HEK293T (cell line): ENCODE data around the gene ANO10.

ENCODE experiments used
- CTCF ChIA-PET: fragments of 350-600 bp; formaldehyde crosslinking; extraction: SDS; loops from one replicate; lab custom pipeline; 2021; ENCODE audit warnings: antibody characterized with exemption, inconsistent platforms; lab: Yijun Ruan, JAX
- POLR2A ChIA-PET: fragments of 350-600 bp; formaldehyde crosslinking; extraction: SDS; loops from one replicate; lab custom pipeline; 2020; ENCODE audit warnings: antibody characterized with exemption, inconsistent platforms; lab: Yijun Ruan, JAX
- DNase-seq: peaks from one replicate; pipeline ENCODE4 v3.0.0; 2012; ENCODE audit warnings: mixed read lengths; ENCODE audit errors: extremely low spot score
- ARNT ChIP-seq: fragments of 450-650 bp; IDR thresholded peaks from 2 replicates; pipeline ENCODE4 v1.6.1; 2017; ENCODE audit warnings: mild to moderate bottlenecking
- BHLHE40 ChIP-seq: fragments of 450-650 bp; IDR thresholded peaks from 2 replicates; pipeline ENCODE4 v1.6.1; 2016; ENCODE audit warnings: mild to moderate bottlenecking, moderate library complexity, borderline replicate concordance
- CTBP1 ChIP-seq: fragments of 450-650 bp; IDR thresholded peaks from 2 replicates; pipeline ENCODE4 v1.6.1; 2016; ENCODE audit warnings: borderline replicate concordance
- ELF4 ChIP-seq: fragments of 450-650 bp; IDR thresholded peaks from 2 replicates; pipeline ENCODE4 v1.6.1; 2017; ENCODE audit warnings: antibody characterized with exemption
- FOXA1 ChIP-seq: fragments of 450-650 bp; IDR thresholded peaks from 2 replicates; pipeline ENCODE4 v1.6.1; 2016; ENCODE audit warnings: mild to moderate bottlenecking
- FOXK2 ChIP-seq: fragments of 450-650 bp; IDR thresholded peaks from 2 replicates; pipeline ENCODE4 v1.6.1; 2016; ENCODE audit warnings: mild to moderate bottlenecking
- FOXM1 ChIP-seq: fragments of 450-650 bp; IDR thresholded peaks from 2 replicates; pipeline ENCODE4 v1.6.1; 2017; ENCODE audit warnings: mild to moderate bottlenecking, borderline replicate concordance
- HDGF ChIP-seq: fragments of 450-650 bp; IDR thresholded peaks from 2 replicates; pipeline ENCODE4 v1.6.1; 2017; ENCODE audit warnings: antibody characterized with exemption, borderline replicate concordance
- L3MBTL2 ChIP-seq: fragments of 450-650 bp; conservative IDR thresholded peaks from 2 replicates; pipeline ENCODE4 v1.6.1; 2016; ENCODE audit warnings: mild to moderate bottlenecking
- LEF1 ChIP-seq: fragments of 450-650 bp; IDR thresholded peaks from 2 replicates; pipeline ENCODE4 v1.6.1; 2017; ENCODE audit warnings: mild to moderate bottlenecking, borderline replicate concordance
- NFRKB ChIP-seq: fragments of 450-650 bp; IDR thresholded peaks from 2 replicates; pipeline ENCODE4 v1.6.1; 2016; ENCODE audit warnings: mild to moderate bottlenecking, moderate library complexity
- PKNOX1 ChIP-seq: fragments of 450-650 bp; IDR thresholded peaks from 2 replicates; pipeline ENCODE4 v1.6.1; 2016
- SP1 ChIP-seq: fragments of 450-650 bp; IDR thresholded peaks from 2 replicates; pipeline ENCODE4 v1.6.1; 2017
- SUZ12 ChIP-seq: fragments of 450-650 bp; IDR thresholded peaks from 2 replicates; pipeline ENCODE4 v1.6.1; 2016; ENCODE audit warnings: mild to moderate bottlenecking
- TARDBP ChIP-seq: fragments of 450-650 bp; IDR thresholded peaks from 2 replicates; pipeline ENCODE4 v1.6.1; 2016
- ZNF384 ChIP-seq: fragments of 450-650 bp; IDR thresholded peaks from 2 replicates; pipeline ENCODE4 v1.6.1; 2016

The ANO10 gene

GRCh38 chr3:43627360-43627759 lies 5.5 kb upstream of the ANO10 start:
- ChIA-PET POLR2A (no interaction called here), CTCF (no interaction called here)
- TF ChIP-seq ELF4 (no peak), NFRKB (no peak), ARNT (no peak), TARDBP (no peak), FOXK2 (no peak), SUZ12 (no peak), FOXA1 (no peak), FOXM1 (no peak), LEF1 (no peak), CTBP1 (no peak)
- no peak for DNase-seq

GRCh38 chr3:43624619-43625305 lies 3.0 kb upstream of the ANO10 start:
- DNase-seq: no peak
- CTCF ChIA-PET: no interaction called here
- POLR2A ChIA-PET: no interaction called here
- no peak for TF ChIP-seq BHLHE40
- no peak for TF ChIP-seq L3MBTL2
- no peak for TF ChIP-seq SUZ12
- no peak for TF ChIP-seq FOXM1
- no peak for TF ChIP-seq SP1
- no peak for TF ChIP-seq NFRKB
- no peak for TF ChIP-seq FOXK2
- no peak for TF ChIP-seq TARDBP

- TF ChIP-seq PKNOX1: 0 out of 2 replicates have a peak, but pooled peaks have one; percentile 9
- no peak for TF ChIP-seq SUZ12
- no peak for TF ChIP-seq ELF4
- DNase-seq: peak; percentile 20
- ChIA-PET POLR2A (interaction anchor here (1.1 to 1.2 kb wide), 3 partner anchors 10 to 98 kb away, joined by 3 to 5 read pairs (median 3); partner anchors contain the start of gene ABHD5), CTCF (no interaction called here)
These were observed 768 bp downstream of the ANO10 start for GRCh38 chr3:43620831-43621655.

- no peak for TF ChIP-seq SP1
- TF ChIP-seq LEF1: no peak
- TF ChIP-seq CTBP1: no peak
- peak; percentile 43; the same call in 1 of the 2 replicates for TF ChIP-seq ZNF384
- DNase-seq: no peak
- ChIA-PET POLR2A (no interaction called here), CTCF (interaction anchor here (0.7 kb wide), 1 partner anchor 20 kb away, joined by 6 read pairs; no protein-coding TSS in a partner anchor)
These were observed 2.2 kb downstream of the ANO10 start for GRCh38 chr3:43619588-43619987.

- TF ChIP-seq SUZ12 (no peak), FOXA1 (no peak), CTBP1 (no peak), FOXK2 (no peak), ZNF384 (no peak), PKNOX1 (no peak)
- ChIA-PET CTCF (no interaction called here), POLR2A (no interaction called here)
- no peak for DNase-seq
These were observed 3.7 kb downstream of the ANO10 start for GRCh38 chr3:43618142-43618541.

GRCh38 chr3:43616034-43616433 lies 5.8 kb downstream of the ANO10 start:
- no peak for TF ChIP-seq ARNT
- TF ChIP-seq PKNOX1: no peak
- TF ChIP-seq FOXA1: no peak
- TF ChIP-seq HDGF: no peak
- TF ChIP-seq L3MBTL2: no peak
- TF ChIP-seq ELF4: no peak
- TF ChIP-seq FOXK2: no peak
- no peak for TF ChIP-seq LEF1
- no peak for TF ChIP-seq TARDBP
- TF ChIP-seq NFRKB: no peak
- TF ChIP-seq SUZ12: no peak
- no peak for TF ChIP-seq ZNF384
- no peak for TF ChIP-seq BHLHE40
- no peak for TF ChIP-seq FOXM1
- TF ChIP-seq SP1: no peak
- DNase-seq: no peak
- ChIA-PET CTCF (no interaction called here), POLR2A (no interaction called here)

- POLR2A ChIA-PET: no interaction called here
- CTCF ChIA-PET: no interaction called here
- no peak for TF ChIP-seq SP1
- TF ChIP-seq SUZ12: no peak
- TF ChIP-seq FOXA1: no peak
- TF ChIP-seq ELF4: no peak
- TF ChIP-seq ARNT: no peak
- no peak for TF ChIP-seq FOXM1
- TF ChIP-seq NFRKB: no peak
- no peak for TF ChIP-seq CTBP1
- TF ChIP-seq PKNOX1: no peak
- TF ChIP-seq ZNF384: no peak
- no peak for TF ChIP-seq FOXK2
- TF ChIP-seq BHLHE40: no peak
- DNase-seq: no peak
These were observed 6.7 kb downstream of the ANO10 start for GRCh38 chr3:43615133-43615532.
